ENCODE results near the gene SERP2. TPM values are rescaled to one million over a fixed set of nuclear protein-coding genes. Genes with fewer than 3 reads are reported as not detected.

SERP2 gene
- total and polyA plus RNA-seq, 2 of the 13 experiments (the other 11 are each of a cell fraction or from before 2014, with no cell fraction given) = not detected

- no peak for TF ChIP-seq TFDP1 (CRISPR knock-in tag; IDR thresholded peaks at IDR 0.05; ENCODE audit: borderline replicate concordance)
- TF ChIP-seq DPF2 (CRISPR knock-in tag; IDR thresholded peaks at IDR 0.05; ENCODE audit: borderline replicate concordance, low read depth) = no peak
- TF ChIP-seq ZNF713 (CRISPR knock-in tag; IDR thresholded peaks at IDR 0.05) = no peak
- TF ChIP-seq HDAC2 (CRISPR knock-in tag; IDR thresholded peaks at IDR 0.05) = no peak
- TF ChIP-seq NR2F6 (IDR thresholded peaks at IDR 0.05) = no peak
- TF ChIP-seq NR2F6 (CRISPR knock-in tag; IDR thresholded peaks at IDR 0.05) = no peak
- TF ChIP-seq KLF9 (CRISPR knock-in tag; IDR thresholded peaks at IDR 0.05; ENCODE audit: low read depth) = no peak
- TF ChIP-seq RFX5 (IDR thresholded peaks at IDR 0.05; ENCODE audit: low read depth, low read length) = no peak
- no peak for TF ChIP-seq EEA1 (CRISPR knock-in tag; IDR thresholded peaks at IDR 0.05; ENCODE audit: borderline replicate concordance)
Measured at GRCh38 chr13:44389060-44389666, 15.5 kb downstream of the SERP2 start (continued).

GRCh38 chr13:44389876-44390275 is 16.3 kb downstream of the SERP2 start:
- CTCF ChIA-PET (ENCODE audit: low intra/inter-chr PET ratio, low total read pairs) = no interaction called here

More at GRCh38 chr13:44389876-44390275, 16.3 kb downstream of the SERP2 start:
- no peaks in the 10 kb centered on the region for H3K27me3 ChIP-seq (ENCODE audit: control insufficient read depth in 1 of 2, insufficient read depth in 2 of 2, low read length in 2 of 2)
- H3K79me2 ChIP-seq (ENCODE audit: insufficient read depth, low read length) = no peaks in the 10 kb centered on the region
- H3K4me2 ChIP-seq (ENCODE audit: low read depth, low read length) = no peak overlapping the region
- BruUV-seq (replicated peaks) = no TSS peak
- H3K4me1 ChIP-seq (ENCODE audit: insufficient read depth, low read length) = peaks cover 18% of the 10 kb centered on the region
- H4K20me1 ChIP-seq (ENCODE audit: insufficient read depth, low read length) = no peaks in the 10 kb centered on the region
- H3K4me3 ChIP-seq (replicated peaks in 1 of 3; ENCODE audit: insufficient read depth in 1 of 3, low read depth in 2 of 3, low read length in 3 of 3) = no peak overlapping the region
- no peak overlapping the region for H2AFZ ChIP-seq (ENCODE audit: low read length)
- POLR2A ChIA-PET = interaction anchor here (1.1 kb wide), 1 partner anchor 47 kb away, joined by 3 read pairs; no protein-coding TSS in a partner anchor
- ATAC-seq = no peak
- intact Hi-C loops (cut with micrococcal nuclease; ENCODE audit: unreplicated experiment) = no loop called here
- no peaks in the 10 kb centered on the region for H3K9me3 ChIP-seq (ENCODE audit: low read length)
- no peak overlapping the region for H3K9ac ChIP-seq (ENCODE audit: insufficient read depth, low read depth, low read length)
- no peak for TF ChIP-seq ZFYVE20 (CRISPR knock-in tag; IDR thresholded peaks at IDR 0.05; ENCODE audit: borderline replicate concordance, low read depth)
- TF ChIP-seq HNRNPK (IDR thresholded peaks at IDR 0.05; ENCODE audit: low read depth, low read length, poor library complexity, severe bottlenecking) = no peak
- TF ChIP-seq GFI1 (CRISPR knock-in tag; IDR thresholded peaks at IDR 0.05; ENCODE audit: borderline replicate concordance) = no peak
- no peak for TF ChIP-seq NR2C2 (CRISPR knock-in tag; IDR thresholded peaks at IDR 0.05; ENCODE audit: borderline replicate concordance)
- TF ChIP-seq SMAD1 (CRISPR knock-in tag; IDR thresholded peaks at IDR 0.05; ENCODE audit: borderline replicate concordance, low read depth) = no peak
- TF ChIP-seq SKIL (CRISPR knock-in tag; IDR thresholded peaks at IDR 0.05; ENCODE audit: borderline replicate concordance) = no peak
- no peak for TF ChIP-seq NFE2 (CRISPR knock-in tag; IDR thresholded peaks at IDR 0.05)
- no peak for TF ChIP-seq SRSF4 (IDR thresholded peaks at IDR 0.05; ENCODE audit: low read depth, low read length, poor library complexity, severe bottlenecking)
- no peak for TF ChIP-seq HDAC6 (IDR thresholded peaks at IDR 0.05; ENCODE audit: low read depth, low read length)
- no peak for TF ChIP-seq ARID2 (CRISPR knock-in tag; IDR thresholded peaks at IDR 0.05; ENCODE audit: borderline replicate concordance)
- no peak for TF ChIP-seq FOXK2 (IDR thresholded peaks at IDR 0.05)
- no peak for TF ChIP-seq TGIF2 (CRISPR knock-in tag; IDR thresholded peaks at IDR 0.05)
- TF ChIP-seq ZFX (CRISPR knock-in tag; IDR thresholded peaks at IDR 0.05; ENCODE audit: low read depth) = no peak
- no peak for TF ChIP-seq ZNF136 (CRISPR knock-in tag; IDR thresholded peaks at IDR 0.05; ENCODE audit: low read depth)
- no peak for TF ChIP-seq NFATC3 (CRISPR knock-in tag; IDR thresholded peaks at IDR 0.05)
- in situ Hi-C loops (cut with HindIII; ENCODE audit: extremely low pct_ligation_motif_present, low pct_unique_long_range_greater_than_20kb) = no loop called here
- no peak for DNase-seq (ENCODE audit: low spot score)
- H3K27ac ChIP-seq (ENCODE audit: extremely low read length, insufficient read depth, low read length) = no peak overlapping the region
- H3K36me3 ChIP-seq (replicated peaks in 1 of 2; ENCODE audit: control insufficient read depth in 1 of 2, insufficient read depth in 2 of 2, low read length in 2 of 2) = no peaks in the 10 kb centered on the region
- WGBS (ENCODE audit: low lambda C conversion rate) = 8% methylated on average over 1 of the region's 1 CpG
- FAIRE-seq = no peak

All from HepG2 (cell line).